Large intestine (tissue), 3 donors: ENCODE results near the gene MLXIP. TPM values are rescaled to one million over a fixed set of nuclear protein-coding genes. Genes with fewer than 3 reads are reported as not detected.

Experiments
- DNase-seq, 2 donors: peaks; one replicate each; pipeline versions ENCODE4 v3.0.0 to v3.0.0-alpha.2; 2013
- H3K27ac ChIP-seq: one replicate; pipeline ENCODE4 v1.5.1; 2013; ENCODE audit warnings: low read length
- H3K27me3 ChIP-seq: 2 replicates; pipeline ENCODE4 v1.6.1; 2013; ENCODE audit warnings: low read length; ENCODE audit not compliant: control insufficient read depth, insufficient read depth
- H3K36me3 ChIP-seq: 2 replicates; pipeline ENCODE4 v1.6.1; 2013; ENCODE audit warnings: low read length; ENCODE audit not compliant: control insufficient read depth, insufficient read depth
- H3K4me1 ChIP-seq: one replicate; pipeline ENCODE4 v1.6.1; 2013; ENCODE audit warnings: low read length; ENCODE audit not compliant: control insufficient read depth, insufficient read depth
- H3K4me3 ChIP-seq: one replicate; pipeline ENCODE4 v1.5.1; 2013; ENCODE audit warnings: low read length
- H3K9me3 ChIP-seq: one replicate; pipeline ENCODE4 v1.6.1; 2013; ENCODE audit warnings: mild to moderate bottlenecking, low read depth, low read length, moderate library complexity; ENCODE audit not compliant: control insufficient read depth
- WGBS: methylation state at CpG from one replicate; pipeline ENCODE4 v1.1.5; 2013; ENCODE audit warnings: low lambda C conversion rate; ENCODE audit not compliant: insufficient coverage; 5-methylcytosine and 5-hydroxymethylcytosine counted together
- polyA plus RNA-seq: library from polyadenylated mRNA; unstranded; fragments of 120-200 nt; gene quantifications from one replicate; pipeline ENCODE4 v1.2.1, GENCODE V29; 2013

Gene MLXIP
- polyA plus RNA-seq, 1 donor: 51.8 TPM

- Histone ChIP-seq H3K27me3 (no peaks in the 10 kb centered on the region), H3K9me3 (no peaks in the 10 kb centered on the region), H3K4me1 (peaks cover 26% of the 10 kb centered on the region), H3K36me3 (peaks cover 50% of the 10 kb centered on the region), H3K4me3 (no peak overlapping the region), H3K27ac (no peak overlapping the region)
- no peak for DNase-seq
- WGBS: 92% methylated on average over 2 of the region's 18 CpGs
These were observed 8.2 kb downstream of the MLXIP start for GRCh38 chr12:122086641-122087285.

DNA sequence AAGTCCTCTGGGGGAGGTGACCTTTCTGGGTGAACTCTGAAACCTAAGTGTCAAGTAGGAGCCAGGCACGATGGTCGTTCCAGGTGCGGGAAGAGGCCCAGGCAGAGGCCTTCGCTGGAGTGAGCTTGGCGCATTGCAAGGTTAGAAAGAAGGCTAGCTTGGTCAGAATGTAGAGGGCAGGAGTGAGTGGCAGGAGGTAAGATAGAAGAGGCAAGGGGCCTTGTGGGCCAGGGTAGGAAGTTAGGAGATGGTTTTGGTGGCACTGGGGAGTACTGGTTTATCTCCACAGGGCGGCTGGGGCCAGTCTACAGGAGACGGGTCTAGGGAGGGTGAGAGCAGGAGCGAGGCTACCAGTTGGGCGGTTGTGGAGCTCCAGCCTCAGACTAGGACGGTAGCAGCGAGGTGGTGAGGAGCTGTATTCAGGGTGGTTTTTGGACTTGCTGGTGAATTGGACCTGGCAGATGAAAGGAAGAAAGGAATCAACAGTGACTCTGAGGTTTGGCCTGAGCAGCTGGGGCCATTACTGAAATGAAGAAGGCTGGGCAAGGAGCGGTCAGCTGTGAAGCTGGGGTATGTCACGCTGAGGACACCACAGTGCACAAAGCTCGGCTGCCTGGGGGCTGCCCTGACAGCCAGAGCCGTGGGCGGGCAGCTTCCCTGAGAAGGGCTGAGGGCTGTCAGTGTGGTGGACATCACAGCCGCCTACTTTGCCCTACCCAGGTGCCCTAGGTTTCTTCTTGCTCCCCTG lies 9.0 kb downstream of the MLXIP start:
- no peak overlapping the region for H3K4me3 ChIP-seq
- H3K27me3 ChIP-seq: no peaks in the 10 kb centered on the region
- no peak for DNase-seq
- H3K4me1 ChIP-seq: peaks cover 17% of the 10 kb centered on the region
- 100% methylated on average over 2 of the region's 17 CpGs for WGBS
- H3K9me3 ChIP-seq: no peaks in the 10 kb centered on the region
- no peak overlapping the region for H3K27ac ChIP-seq
- H3K36me3 ChIP-seq: peaks cover 50% of the 10 kb centered on the region

- H3K4me1 ChIP-seq: peaks cover 18% of the 10 kb centered on the region
These were observed 9.7 kb downstream of the MLXIP start for GRCh38 chr12:122088179-122088810.

DNA sequence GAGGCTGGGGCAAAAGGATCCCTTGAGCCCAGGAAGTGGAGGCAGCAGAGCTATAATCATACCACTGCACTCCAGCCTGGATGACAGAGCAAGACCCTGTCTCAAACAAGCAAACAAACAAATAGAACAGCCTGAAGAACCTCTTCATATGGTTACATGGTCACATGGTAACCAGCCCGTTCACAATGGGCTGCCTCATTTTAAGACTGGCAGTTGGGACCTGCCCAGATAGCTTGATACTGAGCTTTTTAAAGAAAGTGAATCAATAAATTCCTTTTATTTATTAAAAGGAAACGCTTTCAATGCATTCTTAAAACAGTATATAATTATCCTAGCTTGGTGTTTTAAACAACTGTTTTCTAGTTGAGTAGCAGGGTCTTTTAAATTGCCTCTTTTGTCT lies 10.5 kb downstream of the MLXIP start:
- H3K4me3 ChIP-seq: no peak overlapping the region
- H3K4me1 ChIP-seq: peaks cover 18% of the 10 kb centered on the region
- H3K9me3 ChIP-seq: peaks cover 12% of the 10 kb centered on the region
- H3K27me3 ChIP-seq: no peaks in the 10 kb centered on the region
- no peak overlapping the region for H3K27ac ChIP-seq
- peaks cover 44% of the 10 kb centered on the region for H3K36me3 ChIP-seq
- DNase-seq: no peak
- WGBS: 90% methylated on average over 1 of the region's 2 CpGs

More at GRCh38 chr12:122088179-122088810, 9.7 kb downstream of the MLXIP start:
- WGBS: 72% methylated on average over 3 of the region's 9 CpGs
- peaks cover 50% of the 10 kb centered on the region for H3K36me3 ChIP-seq
- no peak overlapping the region for H3K27ac ChIP-seq
- no peak overlapping the region for H3K4me3 ChIP-seq
- peaks cover 5% of the 10 kb centered on the region for H3K9me3 ChIP-seq
- no peak for DNase-seq
- no peaks in the 10 kb centered on the region for H3K27me3 ChIP-seq

- 80% methylated on average over 1 of the region's 7 CpGs for WGBS
- Histone ChIP-seq H3K4me3 (no peak overlapping the region), H3K36me3 (peaks cover 29% of the 10 kb centered on the region), H3K9me3 (peaks cover 22% of the 10 kb centered on the region), H3K27me3 (no peaks in the 10 kb centered on the region), H3K4me1 (peaks cover 18% of the 10 kb centered on the region), H3K27ac (peak overlapping the region; percentile 39)
- no peak for DNase-seq
These were observed 12.4 kb downstream of the MLXIP start for GRCh38 chr12:122090759-122091515.

DNA sequence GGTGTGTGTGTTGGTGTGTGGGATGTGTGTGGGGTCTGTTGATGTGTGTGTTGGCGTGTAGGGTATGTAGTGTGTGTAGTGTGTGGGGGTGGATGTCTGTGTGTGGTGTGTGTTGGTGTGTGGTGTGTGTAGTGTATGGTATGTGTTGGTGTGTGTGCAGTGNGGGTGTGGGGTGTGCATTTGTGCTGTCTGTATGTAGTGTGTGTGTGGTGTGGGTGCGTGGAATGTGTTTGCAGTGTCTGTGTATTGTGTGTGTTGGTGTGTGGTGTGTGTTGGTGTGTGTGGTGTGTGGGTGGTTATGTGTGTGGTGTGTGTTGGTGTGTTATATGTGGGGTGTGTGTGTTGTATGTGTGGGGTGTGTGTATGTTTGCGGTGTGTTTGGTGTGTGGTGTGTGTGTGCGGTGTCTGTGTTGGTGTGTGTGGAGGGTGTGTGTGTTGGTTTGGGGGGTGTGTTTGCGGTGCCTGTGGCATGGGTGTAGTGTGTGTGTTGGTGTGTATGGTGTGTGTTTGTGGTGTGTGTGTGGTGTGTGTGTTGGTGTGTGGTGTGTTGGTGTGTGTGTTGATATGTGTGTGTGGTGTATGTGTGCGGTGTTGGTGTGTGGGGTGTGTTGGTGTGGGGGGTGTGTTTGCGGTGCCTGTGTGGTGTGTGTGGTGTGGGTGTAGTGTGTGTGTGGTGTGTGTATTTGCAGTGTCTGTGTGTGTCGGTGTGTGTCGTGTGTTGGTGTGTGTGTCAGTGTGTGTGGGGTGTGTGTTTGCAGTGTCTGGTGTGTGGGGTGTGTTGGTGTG lies 14.7 kb downstream of the MLXIP start:
- no CpG with 5 or more reads among the region's 9 CpGs for WGBS
- Histone ChIP-seq H3K9me3 (peaks cover 22% of the 10 kb centered on the region), H3K27ac (no peak overlapping the region), H3K36me3 (peaks cover 6% of the 10 kb centered on the region), H3K4me1 (peaks cover 29% of the 10 kb centered on the region), H3K4me3 (no peak overlapping the region), H3K27me3 (no peaks in the 10 kb centered on the region)
- no peak for DNase-seq

DNA sequence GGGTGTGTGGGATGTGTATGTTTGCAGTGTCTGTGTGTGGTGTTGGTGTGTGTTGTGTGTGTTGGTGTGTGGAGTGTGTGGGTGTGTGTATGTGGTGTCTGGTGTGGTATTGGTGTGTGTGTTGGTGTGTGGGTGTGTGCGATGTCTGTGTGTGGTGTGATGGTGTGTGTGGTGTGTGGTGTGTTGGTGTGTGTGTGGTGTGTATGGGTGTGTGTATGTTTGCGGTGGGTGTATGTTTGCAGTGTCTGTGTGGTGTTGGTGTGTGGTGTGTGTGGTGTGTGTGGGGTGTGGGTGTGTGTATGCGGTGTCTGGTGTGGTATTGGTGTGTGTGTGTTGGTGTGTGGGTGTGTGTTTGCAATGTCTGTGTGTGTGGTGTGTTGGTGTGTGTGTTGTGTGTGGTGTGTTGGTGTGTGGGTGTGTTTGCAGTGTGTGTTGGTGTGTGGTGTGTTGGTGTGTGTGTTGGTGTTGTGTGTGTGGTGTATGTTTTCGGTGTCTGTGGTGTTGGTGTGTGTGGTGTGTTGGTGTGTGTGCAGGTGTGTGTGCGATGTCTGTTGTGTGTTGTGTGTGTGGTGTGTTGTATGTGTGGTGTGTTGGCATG lies 15.7 kb downstream of the MLXIP start:
- Histone ChIP-seq H3K36me3 (no peaks in the 10 kb centered on the region), H3K27me3 (no peaks in the 10 kb centered on the region), H3K27ac (no peak overlapping the region), H3K4me1 (peaks cover 39% of the 10 kb centered on the region), H3K4me3 (no peak overlapping the region), H3K9me3 (peaks cover 22% of the 10 kb centered on the region)
- WGBS: no CpG with 5 or more reads among the region's 5 CpGs
- no peak for DNase-seq

DNA sequence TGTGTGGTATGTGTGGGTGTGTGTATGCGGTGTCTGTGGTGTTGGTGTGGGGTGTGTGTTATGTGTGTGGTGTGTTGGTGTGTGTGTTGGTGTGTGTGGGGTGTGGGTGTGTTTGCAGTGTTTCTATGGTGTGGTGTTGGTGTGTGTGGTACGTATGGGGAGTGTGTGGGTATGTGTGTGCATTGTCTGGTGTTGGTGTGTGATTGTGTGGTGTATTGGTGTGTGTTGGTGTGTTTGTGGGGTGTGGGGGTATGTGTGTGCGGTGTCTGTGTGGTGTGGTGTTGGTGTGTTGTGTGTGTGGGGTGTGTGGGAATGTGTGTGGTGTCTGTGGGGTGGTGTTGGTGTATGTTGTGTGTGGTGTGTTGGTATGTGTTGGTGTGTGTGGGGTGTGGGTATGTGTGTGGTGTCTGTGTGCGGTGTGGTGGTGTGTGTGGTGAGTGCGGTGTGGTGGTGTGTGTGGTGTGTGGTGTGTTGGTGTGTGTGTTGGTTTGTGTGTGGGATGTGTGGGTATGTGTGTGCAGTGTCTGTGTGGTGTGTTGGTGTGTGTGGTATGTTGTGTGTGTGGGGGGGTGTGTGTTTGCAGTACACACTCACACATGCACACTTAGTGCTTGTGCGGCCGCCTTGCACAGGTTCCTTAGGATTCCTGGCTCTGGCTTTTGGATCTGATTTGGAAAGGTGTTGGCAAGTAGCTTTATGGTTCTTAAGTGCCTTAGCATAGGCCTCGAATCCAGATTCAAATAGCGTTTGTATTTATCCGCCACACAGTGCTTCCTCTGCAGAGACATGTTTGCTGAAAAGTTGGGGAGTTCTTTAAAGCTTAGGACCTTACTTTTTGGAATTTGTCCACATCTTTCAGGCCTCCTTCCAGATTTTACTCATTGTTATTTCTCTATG lies 16.4 kb downstream of the MLXIP start:
- Histone ChIP-seq H3K9me3 (peaks cover 22% of the 10 kb centered on the region), H3K4me1 (peaks cover 46% of the 10 kb centered on the region), H3K4me3 (no peak overlapping the region), H3K27ac (no peak overlapping the region), H3K27me3 (no peaks in the 10 kb centered on the region), H3K36me3 (no peaks in the 10 kb centered on the region)
- DNase-seq: no peak
- WGBS: 100% methylated on average over 1 of the region's 10 CpGs

- Histone ChIP-seq H3K27ac (peak overlapping the region; percentile 87), H3K4me1 (peaks cover 56% of the 10 kb centered on the region), H3K9me3 (peaks cover 22% of the 10 kb centered on the region), H3K4me3 (no peak overlapping the region), H3K36me3 (no peaks in the 10 kb centered on the region), H3K27me3 (no peaks in the 10 kb centered on the region)
- DNase-seq: no peak
- 83% methylated on average over 4 of the region's 9 CpGs for WGBS
These were observed 17.5 kb downstream of the MLXIP start for GRCh38 chr12:122096014-122096413.
